ENCODE results near the gene UPF1. TPM values are rescaled to one million over a fixed set of nuclear protein-coding genes. Genes with fewer than 3 reads are reported as not detected.

UPF1 gene
- total and polyA plus RNA-seq, 4 donors: 48.3 to 89.2 (median 64.5) TPM

- DNase-seq (peak; percentile 8 to 18 (median 13)), ATAC-seq (ENCODE audit: insufficient read depth, low FRiP score) (no peak)
- Histone ChIP-seq H3K27me3 (ENCODE audit: control insufficient read depth in 3 of 3, insufficient read depth in 3 of 3, low read length in 2 of 3) (peaks cover 0 to 7% (median 0%) of the 10 kb centered on the region in 3 donors), H3K9ac (ENCODE audit: insufficient read depth in 1 of 2, low read length in 2 of 2) (no peak overlapping the region), H3K27ac (ENCODE audit: low read depth in 1 of 2, low read length in 1 of 2) (no peak overlapping the region), H3K9me3 (ENCODE audit: control insufficient read depth in 4 of 4, insufficient read depth in 3 of 4, low read length in 3 of 4) (peaks cover 0 to 3% (median 0%) of the 10 kb centered on the region in 4 donors), H3K4me3 (no peak overlapping the region), H3K36me3 (ENCODE audit: control insufficient read depth in 4 of 4, insufficient read depth in 4 of 4, low read length in 4 of 4) (peaks cover 3 to 31% (median 15%) of the 10 kb centered on the region in 4 donors), H3K4me1 (ENCODE audit: control insufficient read depth in 5 of 5, insufficient read depth in 5 of 5, low read length in 5 of 5) (peaks cover 0 to 21% (median 0%) of the 10 kb centered on the region in 5 donors)
- 62 to 76% methylated on average over 16 to 18 of the region's 18 CpGs for WGBS, 2 donors
- TF ChIP-seq CTCF (IDR thresholded peaks at IDR 0.05; ENCODE audit: control extremely low read depth, extremely low read depth): no peak
Measured at GRCh38 chr19:18898081-18898606, 66.4 kb downstream of the UPF1 start.

DNA sequence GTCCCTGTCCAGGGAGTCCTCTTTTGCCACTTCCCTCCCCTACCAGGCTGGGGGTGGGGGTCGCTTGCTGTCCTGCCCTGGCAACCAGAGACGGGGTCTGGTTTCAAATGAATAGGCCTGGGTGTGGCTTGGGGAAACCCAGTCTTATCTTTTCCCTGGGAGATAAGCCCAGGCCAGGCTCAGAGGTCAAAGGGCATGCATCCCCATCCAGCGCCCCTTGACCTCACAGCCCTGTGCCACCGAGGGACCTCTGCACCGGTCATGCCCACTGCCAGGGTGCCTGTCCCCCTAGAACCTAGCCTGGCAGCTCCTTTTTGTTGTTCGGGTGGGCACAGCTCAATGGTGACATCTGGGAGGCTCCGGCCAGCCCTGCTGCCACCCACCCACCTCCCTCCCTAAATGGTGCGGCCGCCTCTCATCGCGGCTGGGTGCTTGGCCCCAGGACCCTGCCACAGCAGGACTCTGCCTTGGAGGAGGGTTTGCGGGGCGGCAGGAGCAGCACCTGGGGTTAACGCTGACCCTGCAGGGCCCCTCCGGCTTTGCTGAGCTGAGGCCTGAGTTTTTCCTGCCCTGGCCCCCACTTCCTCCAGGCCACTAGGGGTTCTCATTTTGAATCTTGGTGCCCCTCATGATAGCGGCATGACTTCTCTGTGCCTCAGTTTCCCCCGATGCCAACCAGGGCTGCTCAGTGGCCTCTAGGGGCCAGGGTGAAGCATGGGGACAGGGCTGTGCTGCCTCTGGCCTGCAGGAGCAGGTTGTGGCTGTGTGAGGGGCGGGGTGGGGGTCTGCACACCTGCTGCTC, 67.0 kb downstream of the UPF1 start:
- ATAC-seq (ENCODE audit: insufficient read depth, low FRiP score) (no peak), DNase-seq (no peak)
- H3K27ac ChIP-seq (ENCODE audit: low read depth in 1 of 2, low read length in 1 of 2): no peak overlapping the region
- H3K27me3 ChIP-seq (ENCODE audit: control insufficient read depth in 3 of 3, insufficient read depth in 3 of 3, low read length in 2 of 3): peaks cover 0 to under 1% (median 0%) of the 10 kb centered on the region in 3 donors
- WGBS, 2 donors: 80 to 86% methylated on average over 17 to 18 of the region's 18 CpGs
- peaks cover 0 to 3% (median 0%) of the 10 kb centered on the region in 4 donors for H3K9me3 ChIP-seq (ENCODE audit: control insufficient read depth in 4 of 4, insufficient read depth in 3 of 4, low read length in 3 of 4)
- H3K36me3 ChIP-seq (ENCODE audit: control insufficient read depth in 4 of 4, insufficient read depth in 4 of 4, low read length in 4 of 4): peaks cover 3 to 37% (median 15%) of the 10 kb centered on the region in 4 donors
- no peak overlapping the region for H3K9ac ChIP-seq (ENCODE audit: insufficient read depth in 1 of 2, low read length in 2 of 2)
- H3K4me1 ChIP-seq (ENCODE audit: control insufficient read depth in 5 of 5, insufficient read depth in 5 of 5, low read length in 5 of 5): peaks cover 0 to 17% (median 0%) of the 10 kb centered on the region in 5 donors
- TF ChIP-seq CTCF (IDR thresholded peaks at IDR 0.05; ENCODE audit: control extremely low read depth, extremely low read depth): no peak
- no peak overlapping the region for H3K4me3 ChIP-seq

- DNase-seq: no peak
- ATAC-seq (ENCODE audit: insufficient read depth, low FRiP score): no peak
- H3K36me3 ChIP-seq (ENCODE audit: control insufficient read depth in 4 of 4, insufficient read depth in 4 of 4, low read length in 4 of 4): peaks cover 3 to 46% (median 16%) of the 10 kb centered on the region in 4 donors
Measured at GRCh38 chr19:18899624-18900560, 68.1 kb downstream of the UPF1 start.

More at GRCh38 chr19:18899624-18900560, 68.1 kb downstream of the UPF1 start:
- Histone ChIP-seq H3K9me3 (ENCODE audit: control insufficient read depth in 4 of 4, insufficient read depth in 3 of 4, low read length in 3 of 4) (peaks cover 0 to 3% (median 0%) of the 10 kb centered on the region in 4 donors), H3K4me3 (no peak overlapping the region), H3K27ac (ENCODE audit: low read depth in 1 of 2, low read length in 1 of 2) (no peak overlapping the region), H3K27me3 (ENCODE audit: control insufficient read depth in 3 of 3, insufficient read depth in 3 of 3, low read length in 2 of 3) (no peaks in the 10 kb centered on the region), H3K9ac (ENCODE audit: insufficient read depth in 1 of 2, low read length in 2 of 2) (no peak overlapping the region), H3K4me1 (ENCODE audit: control insufficient read depth in 5 of 5, insufficient read depth in 5 of 5, low read length in 5 of 5) (peaks cover 0 to 7% (median 0%) of the 10 kb centered on the region in 5 donors)
- TF ChIP-seq CTCF (IDR thresholded peaks at IDR 0.05; ENCODE audit: control extremely low read depth, extremely low read depth): no peak
- WGBS, 2 donors: 92% methylated on average over 20 of the region's 20 CpGs
